Activated naive CD4-positive, alpha-beta T cell treated with Interleukin-2 at 50 U/mL for 16 hours (primary cell): ENCODE results near the gene FAM107A.
"Not testable (repeated sequence)": the region's sequence is repeated elsewhere in the genome, so short reads cannot be mapped to it uniquely, and the experiment has no call there.

ENCODE experiments used
- DNase-seq: peaks from one replicate; pipeline ENCODE4 v3.0.0-alpha.2; 2020

Gene FAM107A

GRCh38 chr3:58535531-58536500, 41.4 kb downstream of the FAM107A start:
- no peak for DNase-seq

- no peak for DNase-seq
Observed at GRCh38 chr3:58534592-58535494, 42.3 kb downstream of the FAM107A start.

- DNase-seq, result peak; percentile 84
Observed at GRCh38 chr3:58532794-58533220, 44.4 kb downstream of the FAM107A start.

GRCh38 chr3:58531956-58532355, 45.2 kb downstream of the FAM107A start:
- DNase-seq, result no peak

- DNase-seq, result no peak
Observed at GRCh38 chr3:58531555-58531954, 45.6 kb downstream of the FAM107A start.

GRCh38 chr3:58530354-58530865, 46.8 kb downstream of the FAM107A start:
- DNase-seq, result no peak

GRCh38 chr3:58529516-58530353, 47.5 kb downstream of the FAM107A start:
- no peak for DNase-seq

- no peak for DNase-seq
Observed at GRCh38 chr3:58528629-58529028, 48.6 kb downstream of the FAM107A start.

- DNase-seq, result not testable (repeated sequence)
Observed at GRCh38 chr3:58527440-58527839, 49.8 kb downstream of the FAM107A start.

GRCh38 chr3:58526515-58526957, 50.7 kb downstream of the FAM107A start:
- DNase-seq, result no peak

- DNase-seq, result no peak
Observed at GRCh38 chr3:58524326-58524888, 52.8 kb downstream of the FAM107A start.

- DNase-seq, result no peak
Observed at GRCh38 chr3:58522759-58523425, 54.3 kb downstream of the FAM107A start.

GRCh38 chr3:58521917-58522631, 55.1 kb downstream of the FAM107A start:
- no peak for DNase-seq

- DNase-seq, result no peak
Observed at GRCh38 chr3:58521336-58521670, 55.9 kb downstream of the FAM107A start.

- no peak for DNase-seq
Observed at GRCh38 chr3:58520403-58521335, 56.5 kb downstream of the FAM107A start.

GRCh38 chr3:58519668-58520402, 57.4 kb downstream of the FAM107A start:
- no peak for DNase-seq

GRCh38 chr3:58518291-58518789, 58.9 kb downstream of the FAM107A start:
- no peak for DNase-seq

- no peak for DNase-seq
Observed at GRCh38 chr3:58514405-58514804, 62.8 kb downstream of the FAM107A start.
